ENCODE data around the gene ZNF829.

ZNF829 gene

GRCh38 chr19:36915992-36916830, at the start of gene ZNF829, which contains the start of gene ZNF568:
TSS of gene ZNF829 (minus strand) at chr19:36916291. CDS start at chr19:36915167, 1,124 bp downstream.
TSS of gene ZNF568 (plus strand) at chr19:36916332. CDS start at chr19:36922771, 6,439 bp downstream.
- peak; percentile 62 for TF ChIP-seq CTCF (IDR thresholded peaks at IDR 0.05; ENCODE audit: low read length, missing control alignments)
- DNase-seq (ENCODE audit: low read depth), result peak; percentile 89
- H3K4me3 ChIP-seq (replicated peaks; ENCODE audit: low read depth, low read length), result peak within 1 kb of the TSS; percentile 68

GRCh38 chr19:36963280-36963679, 47.2 kb upstream of the ZNF829 start:
- no peak for DNase-seq (ENCODE audit: low read depth)
- no peak for TF ChIP-seq CTCF (IDR thresholded peaks at IDR 0.05; ENCODE audit: low read length, missing control alignments)
- H3K4me3 ChIP-seq (replicated peaks; ENCODE audit: low read depth, low read length), result no peak overlapping the region

GRCh38 chr19:36962346-36962745, 46.3 kb upstream of the ZNF829 start:
- DNase-seq (ENCODE audit: low read depth), result no peak
- H3K4me3 ChIP-seq (replicated peaks; ENCODE audit: low read depth, low read length), result no peak overlapping the region
- TF ChIP-seq CTCF (IDR thresholded peaks at IDR 0.05; ENCODE audit: low read length, missing control alignments), result no peak

GRCh38 chr19:36950335-36951119, 34.4 kb upstream of the ZNF829 start:
- no peak overlapping the region for H3K4me3 ChIP-seq (replicated peaks; ENCODE audit: low read depth, low read length)
- TF ChIP-seq CTCF (IDR thresholded peaks at IDR 0.05; ENCODE audit: low read length, missing control alignments), result no peak
- DNase-seq (ENCODE audit: low read depth), result no peak

- no peak for DNase-seq (ENCODE audit: low read depth)
- no peak overlapping the region for H3K4me3 ChIP-seq (replicated peaks; ENCODE audit: low read depth, low read length)
- no peak for TF ChIP-seq CTCF (IDR thresholded peaks at IDR 0.05; ENCODE audit: low read length, missing control alignments)
These were observed 23.1 kb upstream of the ZNF829 start for GRCh38 chr19:36939153-36939552.

GRCh38 chr19:36931684-36932083, 15.6 kb upstream of the ZNF829 start:
- TF ChIP-seq CTCF (IDR thresholded peaks at IDR 0.05; ENCODE audit: low read length, missing control alignments), result no peak

More at GRCh38 chr19:36931684-36932083, 15.6 kb upstream of the ZNF829 start:
- no peak overlapping the region for H3K4me3 ChIP-seq (replicated peaks; ENCODE audit: low read depth, low read length)
- no peak for DNase-seq (ENCODE audit: low read depth)
